Measurements from ENCODE around the gene GUCY1B1. TPM values are rescaled to one million over a fixed set of nuclear protein-coding genes. Genes with fewer than 3 reads are reported as not detected.

GUCY1B1 gene
- total and polyA plus RNA-seq, 10 donors, result 3.6 to 20.8 (median 15.0) TPM

- DNase-seq, result no peak
- 66 to 80% (median 67%) methylated on average over 1 of the region's 1 CpG for WGBS, 5 donors
- Histone ChIP-seq H3K27ac (peak overlapping the region in 1 of 8 donors; percentile 5), H3K4me3 (no peak overlapping the region), H3K9me3 (no peaks in the 10 kb centered on the region), H3K27me3 (replicated peaks in 1 of 7) (no peaks in the 10 kb centered on the region), H3K4me1 (peaks cover 0 to 5% (median 0%) of the 10 kb centered on the region in 6 donors), H3K36me3 (no peaks in the 10 kb centered on the region)
- TF ChIP-seq POLR2A (IDR thresholded peaks at IDR 0.05), result no peak
- TF ChIP-seq, protein P1, sequence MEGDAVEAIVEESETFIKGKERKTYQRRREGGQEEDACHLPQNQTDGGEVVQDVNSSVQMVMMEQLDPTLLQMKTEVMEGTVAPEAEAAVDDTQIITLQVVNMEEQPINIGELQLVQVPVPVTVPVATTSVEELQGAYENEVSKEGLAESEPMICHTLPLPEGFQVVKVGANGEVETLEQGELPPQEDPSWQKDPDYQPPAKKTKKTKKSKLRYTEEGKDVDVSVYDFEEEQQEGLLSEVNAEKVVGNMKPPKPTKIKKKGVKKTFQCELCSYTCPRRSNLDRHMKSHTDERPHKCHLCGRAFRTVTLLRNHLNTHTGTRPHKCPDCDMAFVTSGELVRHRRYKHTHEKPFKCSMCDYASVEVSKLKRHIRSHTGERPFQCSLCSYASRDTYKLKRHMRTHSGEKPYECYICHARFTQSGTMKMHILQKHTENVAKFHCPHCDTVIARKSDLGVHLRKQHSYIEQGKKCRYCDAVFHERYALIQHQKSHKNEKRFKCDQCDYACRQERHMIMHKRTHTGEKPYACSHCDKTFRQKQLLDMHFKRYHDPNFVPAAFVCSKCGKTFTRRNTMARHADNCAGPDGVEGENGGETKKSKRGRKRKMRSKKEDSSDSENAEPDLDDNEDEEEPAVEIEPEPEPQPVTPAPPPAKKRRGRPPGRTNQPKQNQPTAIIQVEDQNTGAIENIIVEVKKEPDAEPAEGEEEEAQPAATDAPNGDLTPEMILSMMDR (IDR thresholded peaks at IDR 0.05 in 8 of 11, conservative IDR thresholded peaks at IDR 0.05 in 3 of 11), result peak in 10 of 11 experiments; percentile 26 to 79 (median 62)
- intact Hi-C loops (cut with DNase I; ENCODE audit: low total_unique reads), result no loop called here
These were observed 51.0 kb downstream of the GUCY1B1 start for GRCh38 chr4:155809835-155810234.

DNA sequence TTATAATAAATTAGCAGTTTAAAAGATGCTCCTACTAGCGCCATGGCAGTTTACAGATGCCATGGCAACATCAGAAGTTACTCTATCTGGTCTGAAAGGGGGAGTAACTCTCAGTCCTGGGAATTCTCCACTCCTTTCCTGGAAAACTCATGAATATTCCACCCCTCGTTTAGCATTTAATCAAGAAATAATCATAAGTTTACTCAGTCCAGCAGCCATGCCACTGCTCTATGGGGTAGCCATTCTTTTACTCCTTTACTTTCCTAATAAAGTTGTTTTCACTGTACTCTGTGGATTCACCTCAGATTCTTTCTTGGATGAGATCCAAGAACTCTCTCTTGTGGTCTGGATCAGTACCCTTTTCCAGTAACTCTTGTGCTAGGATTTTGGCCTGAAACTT lies 52.3 kb downstream of the GUCY1B1 start:
- WGBS, 5 donors, result 81 to 91% (median 90%) methylated on average over 2 of the region's 2 CpGs
- TF ChIP-seq POLR2A (IDR thresholded peaks at IDR 0.05), result no peak
- TF ChIP-seq, protein P1 (IDR thresholded peaks at IDR 0.05 in 8 of 11, conservative IDR thresholded peaks at IDR 0.05 in 3 of 11), result no peak
- Histone ChIP-seq H3K4me3 (no peak overlapping the region), H3K27me3 (replicated peaks in 1 of 7) (no peaks in the 10 kb centered on the region), H3K4me1 (peaks cover 0 to 5% (median 0%) of the 10 kb centered on the region in 6 donors), H3K9me3 (no peaks in the 10 kb centered on the region), H3K27ac (no peak overlapping the region), H3K36me3 (no peaks in the 10 kb centered on the region)
- DNase-seq, result no peak
- intact Hi-C loops (cut with DNase I; ENCODE audit: low total_unique reads), result no loop called here

DNA sequence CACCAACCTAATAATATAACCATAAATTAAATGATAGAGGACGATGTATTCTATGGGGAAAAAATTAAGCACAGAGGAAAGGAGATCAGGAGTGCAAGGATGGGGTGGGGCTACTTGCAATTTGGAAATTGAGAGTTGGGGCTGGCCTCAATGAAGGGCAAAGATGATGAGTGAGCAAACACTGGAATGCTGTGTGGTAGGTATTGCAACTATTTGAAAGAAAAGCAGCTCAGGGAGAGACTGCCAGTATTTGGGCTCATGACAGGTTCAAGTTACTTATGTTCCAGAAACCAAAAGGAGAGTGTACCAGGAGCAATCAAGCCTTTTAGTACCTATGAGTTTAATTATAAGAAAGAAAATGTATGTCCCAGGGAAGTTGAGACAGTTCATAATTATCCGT lies 59.8 kb downstream of the GUCY1B1 start:
- no peak overlapping the region for H3K27ac ChIP-seq
- no peak for DNase-seq
- H3K4me3 ChIP-seq, result no peak overlapping the region
- intact Hi-C loops (cut with DNase I; ENCODE audit: low total_unique reads), result no loop called here
- no peaks in the 10 kb centered on the region for H3K27me3 ChIP-seq (replicated peaks in 1 of 7)
- no peaks in the 10 kb centered on the region for H3K9me3 ChIP-seq
- 84 to 96% (median 85%) methylated on average over 2 of the region's 2 CpGs for WGBS, 5 donors
- TF ChIP-seq POLR2A (IDR thresholded peaks at IDR 0.05) (no peak), POLR2AphosphoS5 (IDR thresholded peaks at IDR 0.05) (no peak)
- TF ChIP-seq, protein P1 (IDR thresholded peaks at IDR 0.05 in 8 of 11, conservative IDR thresholded peaks at IDR 0.05 in 3 of 11), result no peak
- H3K36me3 ChIP-seq, result no peaks in the 10 kb centered on the region
- no peaks in the 10 kb centered on the region for H3K4me1 ChIP-seq

- intact Hi-C loops (cut with DNase I; ENCODE audit: low total_unique reads), result no loop called here
These were observed 60.2 kb downstream of the GUCY1B1 start for GRCh38 chr4:155819066-155819465.

More at GRCh38 chr4:155819066-155819465, 60.2 kb downstream of the GUCY1B1 start:
- Histone ChIP-seq H3K4me1 (no peaks in the 10 kb centered on the region), H3K27me3 (replicated peaks in 1 of 7) (no peaks in the 10 kb centered on the region), H3K9me3 (no peaks in the 10 kb centered on the region), H3K4me3 (no peak overlapping the region), H3K36me3 (no peaks in the 10 kb centered on the region), H3K27ac (no peak overlapping the region)
- 52 to 91% (median 70%) methylated on average over 1 of the region's 1 CpG for WGBS, 5 donors
- TF ChIP-seq POLR2AphosphoS5 (IDR thresholded peaks at IDR 0.05) (no peak), POLR2A (IDR thresholded peaks at IDR 0.05) (no peak)
- TF ChIP-seq, protein P1 (IDR thresholded peaks at IDR 0.05 in 8 of 11, conservative IDR thresholded peaks at IDR 0.05 in 3 of 11), result no peak
- no peak for DNase-seq

Data from spleen (tissue), 11 donors.